Measurements from ENCODE around the gene RAD51B. TPM values are rescaled to one million over a fixed set of nuclear protein-coding genes. Genes with fewer than 3 reads are reported as not detected.
A peak's percentile ranks its signal among the peaks of the same experiment; 100 is the strongest.

RAD51B gene
- total RNA-seq, 2 donors from 2014 or later, result 9.3 to 12.1 TPM

DNA sequence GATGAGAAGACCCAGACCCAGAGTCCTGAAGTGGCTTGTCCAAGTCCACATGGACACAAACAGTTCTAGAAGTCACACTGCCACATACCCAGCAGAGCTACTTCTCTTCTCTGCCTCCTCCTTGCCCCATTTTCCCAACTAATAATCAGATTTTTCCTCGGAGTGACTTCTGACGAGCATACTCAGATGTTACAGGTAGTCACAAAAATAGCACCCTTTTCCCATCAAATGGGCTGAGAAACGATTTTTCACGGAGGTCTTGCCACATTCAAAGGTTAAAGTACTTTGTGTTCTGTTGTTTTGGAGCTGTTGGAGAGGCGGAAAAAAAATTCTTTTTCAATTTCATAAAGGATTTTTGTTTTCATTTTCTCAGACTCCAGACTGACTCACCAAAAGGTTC is 740.4 kb downstream of the RAD51B start:
- no peak for ATAC-seq (ENCODE audit: insufficient number of reproducible peaks, low FRiP score, low read depth)
- TF ChIP-seq, protein P1, sequence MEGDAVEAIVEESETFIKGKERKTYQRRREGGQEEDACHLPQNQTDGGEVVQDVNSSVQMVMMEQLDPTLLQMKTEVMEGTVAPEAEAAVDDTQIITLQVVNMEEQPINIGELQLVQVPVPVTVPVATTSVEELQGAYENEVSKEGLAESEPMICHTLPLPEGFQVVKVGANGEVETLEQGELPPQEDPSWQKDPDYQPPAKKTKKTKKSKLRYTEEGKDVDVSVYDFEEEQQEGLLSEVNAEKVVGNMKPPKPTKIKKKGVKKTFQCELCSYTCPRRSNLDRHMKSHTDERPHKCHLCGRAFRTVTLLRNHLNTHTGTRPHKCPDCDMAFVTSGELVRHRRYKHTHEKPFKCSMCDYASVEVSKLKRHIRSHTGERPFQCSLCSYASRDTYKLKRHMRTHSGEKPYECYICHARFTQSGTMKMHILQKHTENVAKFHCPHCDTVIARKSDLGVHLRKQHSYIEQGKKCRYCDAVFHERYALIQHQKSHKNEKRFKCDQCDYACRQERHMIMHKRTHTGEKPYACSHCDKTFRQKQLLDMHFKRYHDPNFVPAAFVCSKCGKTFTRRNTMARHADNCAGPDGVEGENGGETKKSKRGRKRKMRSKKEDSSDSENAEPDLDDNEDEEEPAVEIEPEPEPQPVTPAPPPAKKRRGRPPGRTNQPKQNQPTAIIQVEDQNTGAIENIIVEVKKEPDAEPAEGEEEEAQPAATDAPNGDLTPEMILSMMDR (IDR thresholded peaks at IDR 0.05), result no peak
- no peak for DNase-seq (ENCODE audit: low spot score)
- Histone ChIP-seq H3K27ac (no peak overlapping the region), H3K9me3 (no peaks in the 10 kb centered on the region), H3K4me3 (no peak overlapping the region), H3K36me3 (no peaks in the 10 kb centered on the region), H3K4me1 (ENCODE audit: control insufficient read depth in 1 of 2, low read depth in 2 of 2) (peaks cover 22 to 57% of the 10 kb centered on the region in 2 donors), H3K27me3 (replicated peaks; ENCODE audit: insufficient read depth) (no peaks in the 10 kb centered on the region)

DNA sequence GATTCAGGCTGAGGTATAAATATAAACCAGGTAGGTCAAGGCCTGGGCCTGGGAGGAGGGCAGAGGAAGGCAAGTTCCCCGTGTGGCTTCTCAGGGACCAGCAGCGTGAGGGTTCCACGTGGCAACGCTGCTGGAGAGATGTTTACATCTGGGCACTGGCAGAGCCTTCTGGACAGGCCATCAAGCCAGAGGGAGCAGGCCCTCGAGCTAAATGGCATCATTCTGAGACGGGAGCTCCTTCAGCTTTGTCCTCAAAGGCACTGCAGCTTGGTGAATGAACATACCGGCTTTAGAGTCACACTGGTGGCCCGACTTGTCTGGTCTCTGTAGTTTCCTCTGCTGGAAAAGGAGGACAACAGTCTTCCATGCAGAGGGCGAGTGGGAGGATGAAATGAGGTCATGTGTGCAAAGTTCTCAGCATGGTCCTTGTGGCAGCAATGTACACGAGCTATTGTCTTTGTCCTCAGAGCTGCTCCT is 742.0 kb downstream of the RAD51B start:
- TF ChIP-seq, protein P1 (IDR thresholded peaks at IDR 0.05), result no peak
- peaks cover 22 to 54% of the 10 kb centered on the region in 2 donors for H3K4me1 ChIP-seq (ENCODE audit: control insufficient read depth in 1 of 2, low read depth in 2 of 2)
- no peaks in the 10 kb centered on the region for H3K27me3 ChIP-seq (replicated peaks; ENCODE audit: insufficient read depth)
- peak overlapping the region; percentile 87 to 95 for H3K27ac ChIP-seq
- H3K36me3 ChIP-seq, result no peaks in the 10 kb centered on the region
- no peak for ATAC-seq (ENCODE audit: insufficient number of reproducible peaks, low FRiP score, low read depth)
- no peaks in the 10 kb centered on the region for H3K9me3 ChIP-seq
- DNase-seq (ENCODE audit: low spot score), result no peak
- no peak overlapping the region for H3K4me3 ChIP-seq

DNA sequence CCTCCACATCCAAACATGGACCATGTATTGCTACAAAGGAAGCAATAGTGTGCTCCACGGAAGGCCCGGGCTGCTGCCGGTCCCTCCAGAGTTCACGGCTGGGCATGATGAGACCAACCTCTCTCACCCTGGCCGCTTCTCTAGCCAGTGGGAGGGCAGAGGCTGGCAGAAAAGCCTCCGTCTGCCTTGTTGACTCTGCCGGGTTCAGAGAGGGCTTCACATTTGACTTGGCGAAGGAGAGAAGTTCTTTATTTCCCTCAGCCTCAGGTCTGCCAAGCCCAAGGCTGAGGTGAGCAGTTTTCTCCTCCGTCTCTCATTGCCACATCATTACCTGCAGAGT is 743.3 kb downstream of the RAD51B start:
- no peak for ATAC-seq (ENCODE audit: insufficient number of reproducible peaks, low FRiP score, low read depth)
- Histone ChIP-seq H3K27me3 (replicated peaks; ENCODE audit: insufficient read depth) (no peaks in the 10 kb centered on the region), H3K4me1 (ENCODE audit: control insufficient read depth in 1 of 2, low read depth in 2 of 2) (peaks cover 22 to 54% of the 10 kb centered on the region in 2 donors)

DNA sequence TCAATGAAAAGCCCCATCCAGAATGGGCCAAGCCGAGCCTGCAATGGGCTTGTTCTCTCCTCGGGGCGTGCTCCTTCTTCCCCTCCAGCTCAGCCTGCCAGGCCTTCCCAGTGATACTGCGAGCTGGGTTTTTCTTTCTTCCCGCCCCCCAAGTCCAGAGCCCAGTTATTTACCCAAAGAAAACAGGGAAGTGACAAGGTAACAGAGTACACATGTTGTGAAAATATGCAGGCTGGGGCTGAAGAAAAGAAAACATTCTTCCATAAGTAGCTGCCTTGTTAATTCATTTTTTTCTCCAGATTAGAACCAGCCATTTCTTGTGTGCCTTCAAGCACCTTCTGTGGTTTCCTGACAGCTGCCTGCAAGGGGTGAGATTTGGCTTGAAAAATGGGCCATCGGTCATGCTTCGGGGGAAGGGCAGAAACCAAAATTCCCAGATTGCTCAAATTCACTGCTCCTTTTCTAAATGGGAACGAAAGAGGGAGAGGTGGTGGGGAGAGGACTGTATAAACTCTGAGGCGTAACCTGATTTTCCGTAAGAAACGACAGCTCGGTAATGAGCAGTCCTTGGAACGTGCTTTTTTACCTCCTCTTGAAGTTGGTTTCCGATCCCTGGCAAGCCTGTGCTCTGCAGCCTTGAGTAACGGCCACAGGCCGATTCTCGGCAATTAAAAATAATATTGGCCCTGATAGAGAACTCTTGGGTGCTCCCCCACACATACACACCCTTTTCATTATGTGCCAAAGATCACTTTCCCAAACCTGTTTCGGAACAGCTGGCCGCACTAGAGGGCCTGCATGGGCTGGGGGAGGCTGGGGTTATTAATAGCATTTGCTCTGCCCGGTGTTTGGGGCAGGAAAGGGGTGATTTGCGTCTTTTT is 743.9 kb downstream of the RAD51B start:
- no peaks in the 10 kb centered on the region for H3K36me3 ChIP-seq
- H3K4me1 ChIP-seq (ENCODE audit: control insufficient read depth in 1 of 2, low read depth in 2 of 2), result peaks cover 22 to 54% of the 10 kb centered on the region in 2 donors
- no peak for DNase-seq (ENCODE audit: low spot score)

More for the DNA sequence above, 743.3 kb downstream of the RAD51B start:
- H3K36me3 ChIP-seq, result no peaks in the 10 kb centered on the region
- no peak for DNase-seq (ENCODE audit: low spot score)
- H3K9me3 ChIP-seq, result no peaks in the 10 kb centered on the region
- H3K4me3 ChIP-seq, result no peak overlapping the region
- H3K27ac ChIP-seq, result peak overlapping the region; percentile 87 to 95
- TF ChIP-seq, protein P1 (IDR thresholded peaks at IDR 0.05), result no peak

More for the DNA sequence above, 743.9 kb downstream of the RAD51B start:
- Histone ChIP-seq H3K9me3 (no peaks in the 10 kb centered on the region), H3K4me3 (no peak overlapping the region), H3K27ac (peak overlapping the region; percentile 87 to 95), H3K27me3 (replicated peaks; ENCODE audit: insufficient read depth) (no peaks in the 10 kb centered on the region)
- TF ChIP-seq, protein P1 (IDR thresholded peaks at IDR 0.05), result no peak
- peak; percentile 71 for ATAC-seq (ENCODE audit: insufficient number of reproducible peaks, low FRiP score, low read depth)

Data from thoracic aorta (tissue), 2 donors.